Breast epithelium (tissue), 4 donors: Measurements from ENCODE around the gene RTTN. TPM values are rescaled to one million over a fixed set of nuclear protein-coding genes. Genes with fewer than 3 reads are reported as not detected.

Source experiments
- DNase-seq, 2 donors: peaks; one replicate each; pipeline ENCODE4 v3.0.0-alpha.2; 2019; ENCODE audit warnings: low spot score in 2 of 2
- H3K27ac ChIP-seq, 2 donors: fragments of 200-600 bp; sonication (generic) in 1 of 2; one replicate each; pipeline ENCODE4 v1.5.1; 2016 to 2019; ENCODE audit warnings: mild to moderate bottlenecking in 1 of 2
- H3K27me3 ChIP-seq, 2 donors: fragments of 200-600 bp; sonication (generic) in 1 of 2; one replicate each; pipeline versions ENCODE4 v1.5.1 to v1.6.0; 2017 to 2019; ENCODE audit warnings: control low read depth in 1 of 2, mild to moderate bottlenecking in 1 of 2
- H3K36me3 ChIP-seq: fragments of 200-600 bp; one replicate; pipeline ENCODE4 v1.5.1; 2019
- H3K4me1 ChIP-seq, 2 donors: fragments of 200-600 bp; sonication (generic); one replicate each; pipeline ENCODE4 v1.5.1; 2016 to 2019; ENCODE audit warnings: control low read depth in 1 of 2
- H3K4me3 ChIP-seq, 3 donors: fragments of 200-600 bp; sonication (generic); 1 replicate in 2 of 3; 2 replicates in 1 of 3; pipeline ENCODE4 v1.5.1; 2016 to 2019; ENCODE audit warnings: mild to moderate bottlenecking in 3 of 3, moderate library complexity in 2 of 3
- H3K9me3 ChIP-seq, 2 donors: fragments of 200-600 bp; sonication (generic) in 1 of 2; one replicate each; pipeline ENCODE4 v1.5.1; 2016 to 2019; ENCODE audit warnings: control low read depth in 1 of 2
- CTCF ChIP-seq, 3 donors: fragments of 450-650 bp; IDR thresholded peaks; one replicate each; pipeline ENCODE4 v1.5.1; 2016 to 2017; ENCODE audit warnings: antibody characterized with exemption in 3 of 3, mild to moderate bottlenecking in 3 of 3, moderate library complexity in 3 of 3
- POLR2A ChIP-seq: fragments of 450-650 bp; IDR thresholded peaks from one replicate; pipeline ENCODE4 v1.6.1; 2016; ENCODE audit warnings: antibody characterized with exemption, mild to moderate bottlenecking, moderate library complexity
- POLR2AphosphoS5 ChIP-seq, 3 donors: sonication (generic); formaldehyde crosslinking; IDR thresholded peaks; one replicate each; pipeline ENCODE4 v1.6.1; 2017; ENCODE audit warnings: antibody characterized with exemption in 3 of 3
- intact Hi-C: fragments of 100-400 bp; cut with DNase I; formaldehyde crosslinking; loops from one replicate; pipeline ENCODE4 v1.15.1; 2023; ENCODE audit warnings: low total_unique reads
- total RNA-seq, 3 donors: library from RNA; depleted of rRNA; stranded (reverse); fragments of >200 nt; gene quantifications; one replicate each; pipeline ENCODE4 v1.1.0, GENCODE V29; 2016

Gene RTTN
- total RNA-seq, 3 donors from 2014 or later: 14.7 to 35.0 (median 29.8) TPM

- intact Hi-C loops: no loop called here
- TF ChIP-seq POLR2A: no peak
- TF ChIP-seq CTCF (IDR thresholded peaks at IDR 0.05): no peak
- no peak for TF ChIP-seq POLR2AphosphoS5 (IDR thresholded peaks at IDR 0.05)
- Histone ChIP-seq H3K4me1 (no peaks in the 10 kb centered on the region), H3K27me3 (no peaks in the 10 kb centered on the region), H3K9me3 (no peaks in the 10 kb centered on the region), H3K4me3 (no peak overlapping the region), H3K36me3 (peaks cover 3% of the 10 kb centered on the region), H3K27ac (no peak overlapping the region)
- no peak for DNase-seq
Measured at GRCh38 chr18:70075906-70076305, 129.6 kb downstream of the RTTN start.

- DNase-seq: no peak
- intact Hi-C loops: no loop called here
- H3K27me3 ChIP-seq: no peaks in the 10 kb centered on the region
Measured at GRCh38 chr18:70074116-70074515, 131.4 kb downstream of the RTTN start.

GRCh38 chr18:70073432-70073831, 132.1 kb downstream of the RTTN start:
- TF ChIP-seq POLR2A: no peak
- no peak for TF ChIP-seq POLR2AphosphoS5 (IDR thresholded peaks at IDR 0.05)
- no peak for TF ChIP-seq CTCF (IDR thresholded peaks at IDR 0.05)
- Histone ChIP-seq H3K9me3 (no peaks in the 10 kb centered on the region), H3K27ac (no peak overlapping the region), H3K36me3 (peaks cover 3% of the 10 kb centered on the region), H3K4me1 (no peaks in the 10 kb centered on the region), H3K27me3 (no peaks in the 10 kb centered on the region), H3K4me3 (no peak overlapping the region)
- DNase-seq: no peak
- intact Hi-C loops: no loop called here

More at GRCh38 chr18:70074116-70074515, 131.4 kb downstream of the RTTN start:
- Histone ChIP-seq H3K27ac (no peak overlapping the region), H3K36me3 (peaks cover 3% of the 10 kb centered on the region), H3K9me3 (no peaks in the 10 kb centered on the region), H3K4me1 (no peaks in the 10 kb centered on the region), H3K4me3 (no peak overlapping the region)
- TF ChIP-seq CTCF (IDR thresholded peaks at IDR 0.05): no peak
- no peak for TF ChIP-seq POLR2AphosphoS5 (IDR thresholded peaks at IDR 0.05)
- no peak for TF ChIP-seq POLR2A

- TF ChIP-seq POLR2AphosphoS5 (IDR thresholded peaks at IDR 0.05) (no peak), CTCF (IDR thresholded peaks at IDR 0.05) (no peak), POLR2A (no peak)
- Histone ChIP-seq H3K27me3 (no peaks in the 10 kb centered on the region), H3K36me3 (peaks cover 3% of the 10 kb centered on the region), H3K27ac (no peak overlapping the region), H3K4me1 (no peaks in the 10 kb centered on the region), H3K9me3 (no peaks in the 10 kb centered on the region), H3K4me3 (no peak overlapping the region)
- DNase-seq: no peak
- intact Hi-C loops: no loop called here
Measured at GRCh38 chr18:70072678-70073077, 132.8 kb downstream of the RTTN start.

GRCh38 chr18:70069965-70070364, 135.5 kb downstream of the RTTN start:
- no peaks in the 10 kb centered on the region for H3K27me3 ChIP-seq
- intact Hi-C loops: no loop called here
- H3K4me1 ChIP-seq: no peaks in the 10 kb centered on the region
- H3K36me3 ChIP-seq: peaks cover 3% of the 10 kb centered on the region
- DNase-seq: no peak
- H3K4me3 ChIP-seq: no peak overlapping the region
- H3K9me3 ChIP-seq: no peaks in the 10 kb centered on the region
- no peak overlapping the region for H3K27ac ChIP-seq
- TF ChIP-seq CTCF (IDR thresholded peaks at IDR 0.05) (no peak), POLR2A (no peak), POLR2AphosphoS5 (IDR thresholded peaks at IDR 0.05) (no peak)
